ENCODE results near the gene NPTXR.

NPTXR gene

DNA sequence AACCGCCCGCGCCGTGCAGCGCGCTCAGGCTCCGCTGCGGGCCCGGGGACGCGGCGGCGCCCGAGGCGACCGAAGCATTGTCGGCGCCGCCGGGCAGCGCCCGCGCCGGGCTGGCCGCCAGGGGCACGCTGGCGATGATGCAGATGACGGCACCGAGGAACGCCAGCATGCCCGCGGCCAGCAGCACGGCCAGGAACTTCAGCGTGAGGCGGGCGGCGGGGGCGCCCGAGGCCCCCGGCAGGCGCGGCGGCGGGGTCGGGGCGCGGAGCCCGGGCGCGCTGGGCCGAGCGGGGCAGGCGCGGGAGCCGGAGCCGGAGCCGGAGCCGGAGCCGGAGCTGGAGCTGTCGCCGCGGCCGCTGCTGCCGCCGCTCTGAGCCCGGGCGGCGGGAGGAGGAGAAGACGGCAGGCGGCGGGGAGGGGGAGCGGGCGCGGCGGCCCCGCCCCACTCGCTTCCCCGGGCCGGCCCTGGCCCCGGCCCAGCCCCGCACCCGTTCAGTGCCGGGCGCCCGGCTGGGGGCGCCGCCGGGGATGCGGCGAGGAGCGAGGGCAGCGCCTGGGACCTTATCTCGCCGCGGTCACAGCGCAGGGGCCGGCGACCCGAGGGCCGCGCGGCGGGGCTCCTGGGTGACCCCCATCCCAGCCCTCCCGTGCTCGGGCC is at the start of gene NPTXR:
Gene NPTXR, minus strand, starts transcription at position 372 of the 658 bp plus-strand sequence.
- no peak for DNase-seq

GRCh38 chr22:38891256-38891655 is 47.4 kb upstream of the NPTXR start:
- no peak for DNase-seq

DNA sequence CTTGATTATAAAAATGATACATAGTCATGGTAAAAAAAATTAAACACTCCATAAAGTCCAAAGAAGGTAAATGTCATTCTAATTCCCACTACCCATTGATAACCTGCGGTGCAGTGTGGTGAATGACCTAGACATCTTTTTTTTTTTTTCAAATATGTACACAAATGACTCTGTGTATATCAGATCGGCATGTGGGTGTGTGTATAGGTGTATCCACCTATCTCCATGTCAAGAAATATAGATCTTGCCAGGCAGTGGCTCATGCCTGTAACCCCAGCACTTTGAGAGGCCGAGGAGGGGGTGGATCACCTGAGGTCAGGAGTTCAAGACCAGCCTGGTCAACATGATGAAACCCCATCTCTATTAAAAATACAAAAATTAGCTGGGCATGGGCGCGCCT is 46.5 kb upstream of the NPTXR start:
- DNase-seq: no peak

DNA sequence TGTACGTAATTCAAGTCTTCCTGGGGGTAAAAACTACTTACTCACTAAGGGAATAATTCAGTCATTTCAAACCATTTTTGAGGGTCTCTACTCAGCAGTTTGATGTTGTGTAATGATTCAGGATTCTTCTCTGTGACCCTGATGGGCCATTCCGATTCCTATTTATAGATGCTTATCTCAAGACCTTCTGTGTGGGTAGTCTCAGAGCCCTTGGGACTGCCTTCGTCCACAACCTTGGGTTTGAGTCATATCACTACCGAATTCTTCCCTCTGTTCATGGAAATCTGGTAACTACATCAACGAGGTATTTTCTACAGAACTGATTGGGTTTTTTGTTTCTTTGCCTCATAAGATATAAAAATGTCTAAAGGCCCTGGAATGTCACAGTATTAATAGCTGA is 42.5 kb upstream of the NPTXR start:
- DNase-seq: no peak

- DNase-seq: no peak
Measured at GRCh38 chr22:38882972-38883622, 39.3 kb upstream of the NPTXR start.

DNA sequence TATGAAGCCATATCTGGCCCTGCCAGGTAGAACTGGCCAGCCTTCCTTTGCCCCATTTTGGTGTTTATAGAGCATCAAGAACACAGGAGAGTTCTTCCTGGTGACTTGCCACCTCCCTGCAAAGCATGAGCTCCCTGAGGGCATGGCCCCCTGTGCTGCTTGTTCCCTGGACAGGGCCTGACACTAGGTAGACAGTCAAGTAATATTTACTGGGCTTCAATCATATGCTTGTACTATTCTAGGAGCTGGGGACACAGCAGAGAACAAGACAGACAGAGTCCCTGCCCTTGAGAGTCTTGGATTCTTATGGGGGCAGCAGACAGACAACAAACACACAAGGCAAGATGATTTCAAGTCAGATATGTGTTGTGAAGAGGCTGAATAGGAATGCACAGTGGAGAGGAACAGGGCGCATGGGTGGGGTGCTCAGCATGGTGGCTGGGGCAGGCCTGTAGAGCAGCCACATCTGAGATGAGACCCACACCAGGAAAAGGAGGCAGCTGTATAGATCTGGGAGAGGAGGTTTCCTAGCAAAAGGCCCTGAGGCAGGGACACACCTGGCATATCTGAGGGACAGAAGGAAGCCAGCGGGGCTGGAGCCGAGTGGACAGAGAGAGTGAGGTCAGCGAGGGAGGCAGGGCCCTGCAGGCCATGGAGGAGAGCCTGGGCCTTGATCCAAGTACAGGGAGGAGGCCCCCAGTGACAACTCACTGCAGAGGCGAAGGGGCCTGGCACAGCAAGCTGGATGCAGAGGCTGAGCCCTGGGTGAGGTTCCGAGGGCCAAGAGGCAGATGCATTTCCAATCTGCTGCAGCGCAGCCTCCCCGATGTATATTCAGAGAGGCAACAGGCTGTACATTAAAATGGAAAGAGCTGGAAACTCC is 38.4 kb upstream of the NPTXR start:
- DNase-seq: no peak

- DNase-seq: no peak
Measured at GRCh38 chr22:38881464-38881871, 37.6 kb upstream of the NPTXR start.

GRCh38 chr22:38879961-38880360 is 36.1 kb upstream of the NPTXR start:
- no peak for DNase-seq

GRCh38 chr22:38879108-38879729 is 35.4 kb upstream of the NPTXR start:
- no peak for DNase-seq

DNA sequence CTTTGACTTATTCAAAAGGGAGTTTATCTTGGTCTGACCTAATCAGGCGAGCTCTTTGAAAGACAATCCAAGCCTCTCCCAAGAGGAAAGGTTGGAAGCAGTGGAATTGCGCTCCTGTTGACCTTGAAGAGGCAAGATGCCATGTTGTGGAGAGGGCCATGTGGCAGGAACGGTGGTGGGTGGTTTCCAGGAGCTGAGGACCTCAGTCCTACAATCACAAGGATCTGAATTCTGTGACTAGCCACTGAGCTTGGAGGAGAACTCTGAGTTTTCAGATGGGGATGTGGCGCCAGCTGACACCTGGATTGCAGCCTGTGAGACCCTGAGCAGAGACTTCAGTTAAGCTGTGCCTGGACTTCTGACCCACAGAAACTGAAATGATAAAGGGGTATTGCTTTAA is 34.2 kb upstream of the NPTXR start:
- no peak for DNase-seq

GRCh38 chr22:38874529-38875222 is 30.8 kb upstream of the NPTXR start:
- no peak for DNase-seq

GRCh38 chr22:38873469-38874411 is 29.9 kb upstream of the NPTXR start:
- peak; percentile 88 for DNase-seq

DNA sequence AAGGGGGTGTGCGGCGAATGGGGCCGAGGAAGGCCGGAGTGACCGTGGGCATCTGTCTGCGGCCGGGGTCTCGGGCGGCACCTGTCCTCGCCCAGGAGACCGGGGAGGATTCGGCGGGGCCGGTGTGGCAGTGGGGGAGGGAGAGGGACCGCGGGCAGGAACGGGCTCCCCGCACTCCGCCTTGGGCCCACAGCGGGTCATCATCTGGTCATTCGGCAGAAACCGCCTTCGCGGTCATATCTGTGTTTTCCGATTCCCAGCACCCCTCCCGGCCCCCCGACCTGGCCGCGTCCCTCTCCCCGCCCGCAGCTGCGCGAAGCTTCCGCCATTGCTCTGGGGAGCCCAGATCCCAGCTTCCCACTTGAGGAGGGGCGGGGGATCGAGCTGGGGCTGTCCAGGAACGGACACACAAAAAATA is 29.0 kb upstream of the NPTXR start:
- no peak for DNase-seq

DNA sequence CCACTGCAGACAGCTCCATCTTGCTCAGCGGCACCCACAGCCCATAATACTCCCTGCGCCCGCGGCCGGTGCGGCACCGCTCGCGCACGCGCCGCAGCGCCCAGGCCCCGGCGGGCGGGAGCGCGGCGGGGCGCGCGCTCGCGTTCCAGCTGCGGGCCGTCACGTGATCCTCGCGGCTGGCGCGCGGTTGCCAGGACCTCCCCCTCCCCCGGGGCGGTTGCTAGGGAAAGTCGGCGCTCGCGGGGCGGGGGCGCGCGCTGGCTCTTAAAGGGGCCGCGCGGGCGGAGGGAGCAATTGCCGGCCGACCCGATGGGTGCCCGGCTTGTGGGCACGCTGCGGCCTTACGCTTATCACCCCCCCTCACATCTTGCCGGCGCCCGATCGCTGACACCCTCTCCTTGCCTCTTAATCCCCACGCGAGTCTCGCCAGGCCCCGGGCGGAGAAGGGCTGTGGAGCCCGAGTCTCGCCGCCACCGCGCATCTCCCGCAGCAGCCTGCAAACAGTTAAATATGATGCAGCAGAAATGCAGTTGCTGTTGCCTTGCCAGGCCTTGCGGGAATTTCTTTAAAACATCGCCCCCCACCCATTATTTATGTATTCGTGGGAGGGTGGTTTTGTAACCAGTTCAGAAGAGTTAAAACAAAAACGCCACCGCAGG is 28.5 kb upstream of the NPTXR start, which contains the start of gene CBX6:
Gene CBX6, minus strand, starts transcription at position 45 of the 659 bp plus-strand sequence. Its CDS starts 26 bp downstream, at position 19.
- peak; percentile 93 for DNase-seq

DNA sequence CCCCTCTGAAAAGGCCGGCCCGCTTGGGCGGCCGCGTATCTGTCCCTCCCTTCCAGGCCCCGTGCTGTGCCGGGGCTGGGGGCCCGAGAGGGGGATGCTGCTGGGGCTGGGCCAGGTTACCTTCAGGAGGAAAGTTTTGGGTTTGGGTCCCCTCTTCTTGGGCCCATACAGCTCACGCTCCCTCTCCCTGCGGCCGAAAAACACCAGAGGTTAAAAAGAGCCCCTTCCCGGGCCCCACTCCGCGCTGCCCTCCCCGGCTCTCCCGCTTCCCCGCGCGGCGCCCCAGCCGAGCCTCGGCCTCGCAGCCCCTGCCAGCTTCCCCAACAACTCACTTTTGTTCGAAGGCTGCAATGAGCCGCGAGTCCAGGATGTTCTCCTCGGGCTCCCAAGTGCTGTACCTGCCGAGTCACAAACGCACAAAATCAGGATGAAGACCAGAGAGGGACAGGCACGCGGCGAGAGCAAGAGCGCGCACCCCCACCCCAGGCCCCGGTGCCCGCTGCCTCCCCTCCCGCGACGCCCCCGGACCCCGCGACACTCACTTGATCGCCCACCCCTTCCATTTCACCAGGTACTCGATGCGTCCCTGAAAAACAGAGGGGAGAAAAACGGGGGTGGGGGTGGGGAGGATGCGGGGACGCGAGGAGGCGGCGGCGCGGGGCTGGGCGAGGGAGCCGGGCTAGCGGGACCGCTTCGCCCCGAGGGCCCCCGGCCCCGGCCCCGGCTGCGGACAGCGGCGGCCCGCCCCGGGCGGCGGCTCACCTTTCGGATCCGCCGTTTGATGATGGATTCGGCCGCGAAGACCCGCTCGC is 27.7 kb upstream of the NPTXR start:
- no peak for DNase-seq

- DNase-seq: no peak
Measured at GRCh38 chr22:38870791-38871359, 27.0 kb upstream of the NPTXR start.

GRCh38 chr22:38870312-38870741 is 26.5 kb upstream of the NPTXR start:
- DNase-seq: peak; percentile 86

DNA sequence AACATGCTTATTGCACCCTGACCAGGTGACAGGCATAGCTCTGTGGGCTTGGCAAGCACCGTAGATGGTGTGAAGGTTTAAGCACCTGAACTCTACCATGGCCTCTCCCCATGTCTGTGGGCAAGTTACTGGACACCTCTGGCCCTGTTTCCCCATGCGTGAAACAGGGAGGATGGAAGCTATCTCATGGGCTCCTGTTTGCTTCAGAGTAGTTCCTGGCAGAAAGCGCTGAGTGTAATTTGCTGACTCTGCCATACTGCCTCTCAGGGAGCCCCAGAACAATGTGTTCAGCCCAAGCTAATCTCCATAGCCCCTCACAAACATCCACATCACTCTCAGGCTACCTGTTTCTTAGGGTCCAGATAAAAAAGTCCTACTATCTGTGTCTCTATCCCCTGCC is 25.8 kb upstream of the NPTXR start:
- no peak for DNase-seq

DNA sequence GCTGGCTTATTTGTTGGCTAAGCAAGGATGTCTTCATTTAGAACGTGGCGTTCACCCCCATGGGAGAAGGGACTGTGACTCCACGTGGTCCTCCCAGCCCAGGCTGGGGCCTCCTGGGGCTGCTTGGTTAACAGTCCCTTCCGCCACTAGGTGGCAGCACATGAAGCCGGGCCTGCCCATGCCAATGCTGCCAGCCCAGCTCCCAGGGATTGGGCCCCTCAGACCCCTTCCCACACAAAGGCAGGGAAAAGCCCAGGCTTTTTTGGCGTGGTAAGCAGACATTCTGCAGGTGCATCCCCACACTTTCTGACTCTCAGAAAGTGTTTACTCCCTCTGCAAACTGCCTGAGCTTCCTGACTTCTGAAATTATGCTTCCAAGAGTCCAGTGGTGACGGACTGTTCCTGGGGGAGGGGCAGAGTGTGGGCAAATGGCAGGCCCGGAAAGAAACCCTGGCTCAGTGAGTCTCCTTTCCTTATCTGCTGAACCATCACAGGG is 25.1 kb upstream of the NPTXR start:
- peak; percentile 84 for DNase-seq

Measured in stimulated activated CD4-positive, alpha-beta T cell treated with anti-CD3 and anti-CD28 coated beads, Interleukin-1b, Interleukin-23, amount 100 ng/mL, for 48 hours (primary cell).